SK-N-SH treated with all-trans-retinoic acid at 6 μM for 48 hours (cell line): ENCODE results near the gene SLC25A31.

Source experiments
- ARNTL ChIP-seq: fragments of 450-650 bp; formaldehyde crosslinking; IDR thresholded peaks from 2 replicates; pipeline ENCODE4 v1.5.0; 2020; ENCODE audit warnings: low read depth, mild to moderate bottlenecking, moderate library complexity, borderline replicate concordance
- BACH2 ChIP-seq: fragments of 250-450 bp; sonication (Bioruptor Pico); IDR thresholded peaks from 2 replicates; pipeline ENCODE4 v1.9.0; 2021; ENCODE audit warnings: mild to moderate bottlenecking, borderline replicate concordance
- CREB5 ChIP-seq: fragments of 250-450 bp; sonication (Bioruptor Pico); IDR thresholded peaks from 2 replicates; pipeline ENCODE4 v1.5.1; 2020; ENCODE audit warnings: low read depth, mild to moderate bottlenecking, moderate library complexity
- CSDC2 ChIP-seq: fragments of 250-450 bp; sonication (Bioruptor Pico); IDR thresholded peaks from 2 replicates; pipeline ENCODE4 v1.5.0; 2020; ENCODE audit warnings: mild to moderate bottlenecking, moderate library complexity
- CSRNP3 ChIP-seq: fragments of 250-450 bp; sonication (Bioruptor Pico); IDR thresholded peaks from 2 replicates; pipeline ENCODE4 v1.5.1; 2021; ENCODE audit warnings: mild to moderate bottlenecking, moderate library complexity
- PATZ1 ChIP-seq: fragments of 250-450 bp; sonication (Bioruptor Pico); IDR thresholded peaks from 2 replicates; pipeline ENCODE4 v1.8.0; 2020; ENCODE audit warnings: mild to moderate bottlenecking, moderate library complexity, borderline replicate concordance
- PPARA ChIP-seq: fragments of 250-450 bp; sonication (Bioruptor Pico); IDR thresholded peaks from 2 replicates; pipeline ENCODE4 v1.5.0; 2020; ENCODE audit warnings: mild to moderate bottlenecking, borderline replicate concordance
- RARB ChIP-seq: fragments of 250-450 bp; sonication (Bioruptor Pico); IDR thresholded peaks from 2 replicates; pipeline ENCODE4 v1.8.0; 2021; ENCODE audit warnings: mild to moderate bottlenecking, moderate library complexity
- SNAI2 ChIP-seq: fragments of 250-450 bp; sonication (Bioruptor Pico); IDR thresholded peaks from 2 replicates; pipeline ENCODE4 v1.5.0; 2020; ENCODE audit warnings: mild to moderate bottlenecking, moderate library complexity
- TCF4 ChIP-seq: fragments of 250-450 bp; sonication (Bioruptor Pico); IDR thresholded peaks from 2 replicates; pipeline ENCODE4 v1.8.0; 2021; ENCODE audit warnings: mild to moderate bottlenecking, moderate library complexity, borderline replicate concordance
- TSHZ2 ChIP-seq: fragments of 250-450 bp; sonication (Bioruptor Pico); IDR thresholded peaks from 2 replicates; pipeline ENCODE4 v1.5.0; 2020; ENCODE audit warnings: mild to moderate bottlenecking, moderate library complexity
- ZFP3 ChIP-seq: fragments of 250-450 bp; sonication (Bioruptor Pico); IDR thresholded peaks from 2 replicates; pipeline ENCODE4 v1.5.0; 2020; ENCODE audit warnings: mild to moderate bottlenecking, moderate library complexity
- ZFP30 ChIP-seq: fragments of 450-650 bp; formaldehyde crosslinking; IDR thresholded peaks from 2 replicates; pipeline ENCODE4 v1.5.0; 2022; ENCODE audit warnings: mild to moderate bottlenecking, moderate library complexity

DNA sequence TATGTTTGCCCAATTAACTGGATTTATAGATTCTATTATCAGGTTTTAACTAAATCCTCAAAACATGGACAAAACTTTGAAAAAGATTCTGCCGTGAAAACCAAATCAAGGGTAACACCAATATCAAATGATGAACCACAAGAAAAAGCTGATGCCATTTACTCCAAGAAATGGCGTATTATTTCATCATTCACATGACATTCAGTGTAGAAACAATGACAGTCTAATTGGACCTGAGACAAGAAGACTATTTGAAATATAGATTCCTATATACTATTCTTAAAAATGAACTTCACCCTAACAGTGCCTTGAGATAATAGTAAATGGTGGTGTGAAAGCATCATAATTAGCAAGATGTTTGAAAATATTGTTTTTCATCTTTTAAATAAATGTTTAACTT, 4.8 kb downstream of the SLC25A31 start:
- TF ChIP-seq ZFP3 (CRISPR knock-in tag) (no peak), CREB5 (CRISPR knock-in tag) (no peak), TCF4 (no peak), TSHZ2 (CRISPR knock-in tag) (no peak), PPARA (CRISPR knock-in tag) (no peak), PATZ1 (no peak), CSRNP3 (CRISPR knock-in tag) (no peak), ZFP30 (no peak), CSDC2 (CRISPR knock-in tag) (no peak), BACH2 (CRISPR knock-in tag) (no peak), RARB (no peak), ARNTL (CRISPR knock-in tag) (no peak), SNAI2 (CRISPR knock-in tag) (no peak)
